ENCODE results near the gene CDC42EP1. TPM values are rescaled to one million over a fixed set of nuclear protein-coding genes. Genes with fewer than 3 reads are reported as not detected.

The CDC42EP1 gene
- polyA plus RNA-seq, 1 donor from 2014 or later, result 0.24 TPM

- H3K27ac ChIP-seq (ENCODE audit: low read length), result no peak overlapping the region
- H3K79me2 ChIP-seq (replicated peaks; ENCODE audit: insufficient read depth, low read length), result no peaks in the 10 kb centered on the region
- no peaks in the 10 kb centered on the region for H4K20me1 ChIP-seq (ENCODE audit: insufficient read depth)
Measured at GRCh38 chr22:37562049-37562875, 2.0 kb downstream of the CDC42EP1 start.

GRCh38 chr22:37563153-37564081, 3.1 kb downstream of the CDC42EP1 start:
- Histone ChIP-seq H4K20me1 (ENCODE audit: insufficient read depth) (no peaks in the 10 kb centered on the region), H2AFZ (ENCODE audit: low read depth, low read length) (no peak overlapping the region), H3F3A (ENCODE audit: insufficient read depth, low read length, poor library complexity, severe bottlenecking) (no peaks in the 10 kb centered on the region), H3K9ac (ENCODE audit: low read length) (no peak overlapping the region), H3K4me2 (ENCODE audit: low read length) (no peak overlapping the region), H3K9me3 (ENCODE audit: low read length) (no peaks in the 10 kb centered on the region), H3K9me2 (ENCODE audit: insufficient read depth, low read length) (no peaks in the 10 kb centered on the region), H3K36me3 (ENCODE audit: insufficient read depth, low read length) (no peaks in the 10 kb centered on the region), H3K4me3 (ENCODE audit: low read length) (no peak overlapping the region), H3K27me3 (ENCODE audit: insufficient read depth, low read depth, low read length) (peaks cover 31% of the 10 kb centered on the region), H3K79me2 (replicated peaks; ENCODE audit: insufficient read depth, low read length) (no peaks in the 10 kb centered on the region), H3K27ac (ENCODE audit: low read length) (no peak overlapping the region)
- TF ChIP-seq SMC3 (conservative IDR thresholded peaks at IDR 0.05; ENCODE audit: poor library complexity) (no peak), EP300 (conservative IDR thresholded peaks at IDR 0.05; ENCODE audit: poor library complexity, severe bottlenecking) (no peak), REST (IDR thresholded peaks at IDR 0.05; ENCODE audit: borderline replicate concordance) (no peak), CTCF (IDR thresholded peaks at IDR 0.05; ENCODE audit: poor library complexity, severe bottlenecking) (no peak), RAD21 (conservative IDR thresholded peaks at IDR 0.05) (no peak), EZH2 (IDR thresholded peaks at IDR 0.05; ENCODE audit: borderline replicate concordance, insufficient read depth, low read length, poor library complexity, severe bottlenecking) (no peak), TAF1 (IDR thresholded peaks at IDR 0.05; ENCODE audit: low read depth) (no peak), POLR2AphosphoS5 (IDR thresholded peaks at IDR 0.05) (no peak), MXI1 (conservative IDR thresholded peaks at IDR 0.05; ENCODE audit: poor library complexity, severe bottlenecking) (no peak)

More at GRCh38 chr22:37562049-37562875, 2.0 kb downstream of the CDC42EP1 start:
- H3K9me2 ChIP-seq (ENCODE audit: insufficient read depth, low read length), result no peaks in the 10 kb centered on the region
- no peaks in the 10 kb centered on the region for H3F3A ChIP-seq (ENCODE audit: insufficient read depth, low read length, poor library complexity, severe bottlenecking)
- H3K9ac ChIP-seq (ENCODE audit: low read length), result no peak overlapping the region
- H3K4me2 ChIP-seq (ENCODE audit: low read length), result no peak overlapping the region
- peaks cover 31% of the 10 kb centered on the region for H3K27me3 ChIP-seq (ENCODE audit: insufficient read depth, low read depth, low read length)
- TF ChIP-seq EP300 (conservative IDR thresholded peaks at IDR 0.05; ENCODE audit: poor library complexity, severe bottlenecking) (no peak), CTCF (IDR thresholded peaks at IDR 0.05; ENCODE audit: poor library complexity, severe bottlenecking) (peak; percentile 30)
- no peak overlapping the region for H2AFZ ChIP-seq (ENCODE audit: low read depth, low read length)
- no peaks in the 10 kb centered on the region for H3K9me3 ChIP-seq (ENCODE audit: low read length)
- no peaks in the 10 kb centered on the region for H3K36me3 ChIP-seq (ENCODE audit: insufficient read depth, low read length)
- no peak overlapping the region for H3K4me3 ChIP-seq (ENCODE audit: low read length)
